Measurements from ENCODE around the gene IQGAP1. TPM values are rescaled to one million over a fixed set of nuclear protein-coding genes. Genes with fewer than 3 reads are reported as not detected.
A peak's percentile ranks its signal among the peaks of the same experiment; 100 is the strongest.
"Not testable (repeated sequence)": the region's sequence is repeated elsewhere in the genome, so short reads cannot be mapped to it uniquely, and the experiment has no call there.

Gene IQGAP1
- total RNA-seq, 6 experiments from 2014 or later = 12.2 to 43.7 (median 26.3) TPM

- no peak overlapping the region for H3K27ac ChIP-seq
- no peaks in the 10 kb centered on the region for H3K27me3 ChIP-seq
- no peaks in the 10 kb centered on the region for H3K36me3 ChIP-seq
- WGBS (ENCODE audit: insufficient coverage, low coverage, low lambda C conversion rate, missing lambda C conversion rate) = 87% methylated on average over 3 of the region's 3 CpGs
- H3K4me3 ChIP-seq = no peak overlapping the region
- TF ChIP-seq POLR2A (IDR thresholded peaks at IDR 0.05) (no peak), CTCF (IDR thresholded peaks at IDR 0.05) (no peak)
- H3K9me3 ChIP-seq = no peaks in the 10 kb centered on the region
- H3K4me1 ChIP-seq = no peaks in the 10 kb centered on the region
- intact Hi-C loops (cut with DNase I) = no loop called here
- ATAC-seq (no peak), DNase-seq (no peak)
These were observed 135.3 kb downstream of the IQGAP1 start for GRCh38 chr15:90523373-90523772.

- DNase-seq; H3K36me3 ChIP-seq; H3K27ac ChIP-seq; intact Hi-C loops (cut with DNase I); H3K27me3 ChIP-seq; H3K4me1 ChIP-seq; H3K9me3 ChIP-seq; ATAC-seq; H3K4me3 ChIP-seq: not testable (repeated sequence)
- WGBS (ENCODE audit: insufficient coverage, low coverage, low lambda C conversion rate, missing lambda C conversion rate) = 91% methylated on average over 6 of the region's 6 CpGs
These were observed 136.2 kb downstream of the IQGAP1 start for GRCh38 chr15:90524018-90524803.

GRCh38 chr15:90529011-90529370 is 140.9 kb downstream of the IQGAP1 start:
- TF ChIP-seq POLR2A (IDR thresholded peaks at IDR 0.05) (no peak), CTCF (IDR thresholded peaks at IDR 0.05) (no peak)
- ATAC-seq (no peak), DNase-seq (no peak)
- peaks cover 0 to 5% (median 0%) of the 10 kb centered on the region in 4 donors for H3K4me1 ChIP-seq
- H3K9me3 ChIP-seq = no peaks in the 10 kb centered on the region
- peak overlapping the region in 1 of 3 donors; percentile 80 for H3K27ac ChIP-seq
- H3K4me3 ChIP-seq = peak overlapping the region in 2 of 3 donors; percentile 77 to 80
- WGBS (ENCODE audit: insufficient coverage, low coverage, low lambda C conversion rate, missing lambda C conversion rate) = 81% methylated on average over 12 of the region's 15 CpGs
- no peaks in the 10 kb centered on the region for H3K27me3 ChIP-seq
- intact Hi-C loops (cut with DNase I) = no loop called here
- H3K36me3 ChIP-seq = no peaks in the 10 kb centered on the region

- H3K4me1 ChIP-seq = peaks cover 0 to 5% (median 0%) of the 10 kb centered on the region in 4 donors
- no peaks in the 10 kb centered on the region for H3K27me3 ChIP-seq
- peak within 1 kb of the TSS; percentile 77 to 80 (median 79) for H3K4me3 ChIP-seq
- H3K27ac ChIP-seq = peak within 1 kb of the TSS; percentile 80 to 88 (median 80)
- DNase-seq (peak; percentile 66 to 72 (median 70)), ATAC-seq (peak; percentile 90 to 94 (median 92))
- no peaks in the 10 kb centered on the region for H3K9me3 ChIP-seq
- TF ChIP-seq POLR2A (IDR thresholded peaks at IDR 0.05) = peak; percentile 69
- no peak for TF ChIP-seq CTCF (IDR thresholded peaks at IDR 0.05)
- WGBS (ENCODE audit: insufficient coverage, low coverage, low lambda C conversion rate, missing lambda C conversion rate) = 8% methylated on average over 21 of the region's 104 CpGs
- H3K36me3 ChIP-seq = no peaks in the 10 kb centered on the region
- intact Hi-C loops (cut with DNase I) = no loop called here
These were observed 141.6 kb downstream of the IQGAP1 start, which contains the start of gene CRTC3 for GRCh38 chr15:90529371-90530249. Gene CRTC3 (plus strand): TSS chr15:90529923. CDS start chr15:90530072, 149 bp downstream.
